Stomach (tissue), 4 donors: ENCODE results near the gene ERN1.

Source experiments
- CTCF ChIP-seq, 7 experiments: fragments of 450-650 bp in 4 of 7; fragments of 200-600 bp in 3 of 7; sonication (generic) in 3 of 7; IDR thresholded peaks; one replicate each; pipeline ENCODE4 v1.5.1; 2016 to 2019; ENCODE audit warnings: antibody characterized with exemption in 7 of 7, control low read depth in 2 of 7, mild to moderate bottlenecking in 1 of 7
- EP300 ChIP-seq: sonication (generic); formaldehyde crosslinking; IDR thresholded peaks from one replicate; pipeline ENCODE4 v1.6.1; 2017; ENCODE audit warnings: antibody characterized with exemption
- POLR2A ChIP-seq, 4 donors: fragments of 450-650 bp; IDR thresholded peaks; one replicate each; pipeline ENCODE4 v1.6.1; 2016; ENCODE audit warnings: antibody characterized with exemption in 4 of 4, control low read depth in 2 of 4, mild to moderate bottlenecking in 1 of 4, moderate library complexity in 1 of 4
- POLR2AphosphoS5 ChIP-seq, 3 donors: sonication (generic); formaldehyde crosslinking; IDR thresholded peaks; one replicate each; pipeline ENCODE4 v1.6.1; 2016; ENCODE audit warnings: antibody characterized with exemption in 3 of 3

GRCh38 chr17:64134216-64134970 lies 4.4 kb upstream of the ERN1 start:
- TF ChIP-seq EP300 (no peak), CTCF (IDR thresholded peaks at IDR 0.05) (no peak), POLR2A (IDR thresholded peaks at IDR 0.05) (no peak), POLR2AphosphoS5 (IDR thresholded peaks at IDR 0.05) (no peak)
